Astrocyte (in vitro differentiated cells and primary cell): ENCODE measurements around the gene CSRP2. TPM values are rescaled to one million over a fixed set of nuclear protein-coding genes. Genes with fewer than 3 reads are reported as not detected.

Experiments
- DNase-seq: peaks from one replicate; pipeline ENCODE4 v3.0.0-alpha.2; 2010; ENCODE audit warnings: low read depth
- FAIRE-seq: peaks from 2 replicates; lab custom pipeline; 2011; peaks lifted over from hg19 to GRCh38; lab: Jason Lieb, UNC
- H2AFZ ChIP-seq: 2 replicates; pipeline ENCODE4 v1.6.0; 2012; ENCODE audit warnings: low read depth, low read length, inconsistent platforms
- H3K27ac ChIP-seq: 2 replicates; pipeline ENCODE4 v1.5.1; 2011; ENCODE audit warnings: low read depth, low read length, inconsistent platforms
- H3K27me3 ChIP-seq: 2 replicates; pipeline ENCODE4 v1.6.0; 2011; ENCODE audit warnings: low read length, inconsistent platforms; ENCODE audit not compliant: insufficient read depth
- H3K36me3 ChIP-seq: 2 replicates; pipeline ENCODE4 v1.5.1; 2011; ENCODE audit warnings: low read length, inconsistent platforms; ENCODE audit not compliant: insufficient read depth
- H3K4me1 ChIP-seq: 2 replicates; pipeline ENCODE4 v1.5.1; 2011; ENCODE audit warnings: low read length, inconsistent platforms; ENCODE audit not compliant: insufficient read depth
- H3K4me2 ChIP-seq: 2 replicates; pipeline ENCODE4 v1.6.0; 2012; ENCODE audit warnings: low read length, inconsistent platforms
- H3K4me3 ChIP-seq: 2 replicates; pipeline ENCODE4 v1.5.1; 2011; ENCODE audit warnings: low read depth, mild to moderate bottlenecking, low read length, inconsistent platforms; ENCODE audit not compliant: insufficient read depth
- H3K79me2 ChIP-seq: 2 replicates; pipeline ENCODE4 v1.6.0; 2012; ENCODE audit warnings: mild to moderate bottlenecking, low read length, inconsistent platforms; ENCODE audit not compliant: insufficient read depth
- H3K9ac ChIP-seq: 2 replicates; pipeline ENCODE4 v1.6.0; 2012; ENCODE audit warnings: mild to moderate bottlenecking, low read length, inconsistent platforms
- H3K9me3 ChIP-seq: 2 replicates; pipeline ENCODE4 v1.5.1; 2012; ENCODE audit warnings: low read depth, mild to moderate bottlenecking, low read length, inconsistent platforms; ENCODE audit not compliant: insufficient read depth
- H4K20me1 ChIP-seq: 2 replicates; pipeline ENCODE4 v1.6.0; 2012; ENCODE audit warnings: low read length, inconsistent platforms; ENCODE audit not compliant: insufficient read depth
- H3K27ac Mint-ChIP-seq: one replicate; pipeline ENCODE4 v1.8.0; 2021; ENCODE audit warnings: mild to moderate bottlenecking, mixed read lengths; ENCODE audit not compliant: unreplicated experiment
- H3K27me3 Mint-ChIP-seq: one replicate; pipeline ENCODE4 v1.8.0; 2021; ENCODE audit warnings: low read depth, mixed read lengths; ENCODE audit not compliant: unreplicated experiment
- H3K36me3 Mint-ChIP-seq: one replicate; pipeline ENCODE4 v1.8.0; 2021; ENCODE audit warnings: low read depth, mixed read lengths; ENCODE audit not compliant: unreplicated experiment
- H3K4me1 Mint-ChIP-seq: one replicate; pipeline ENCODE4 v1.8.0; 2021; ENCODE audit warnings: low read depth, mixed read lengths; ENCODE audit not compliant: unreplicated experiment
- H3K4me3 Mint-ChIP-seq: one replicate; pipeline ENCODE4 v1.8.0; 2021; ENCODE audit warnings: mild to moderate bottlenecking, moderate library complexity, mixed read lengths; ENCODE audit not compliant: unreplicated experiment
- H3K9me3 Mint-ChIP-seq: one replicate; pipeline ENCODE4 v1.8.0; 2021; ENCODE audit warnings: mild to moderate bottlenecking, mixed read lengths; ENCODE audit not compliant: unreplicated experiment
- EZH2 ChIP-seq: IDR thresholded peaks from 2 replicates; pipeline ENCODE4 v1.6.1; 2012; ENCODE audit warnings: mild to moderate bottlenecking, low read length, inconsistent platforms; ENCODE audit not compliant: insufficient read depth
- total RNA-seq: library from RNA; stranded (reverse); gene quantifications from 2 replicates; pipeline ENCODE4 v1.2.1, GENCODE V29; 2021
- TF ChIP-seq, protein P1 (sequence below): IDR thresholded peaks from 2 replicates; pipeline ENCODE4 v1.5.1; 2011; ENCODE audit warnings: low read depth, mild to moderate bottlenecking, inconsistent platforms, low read length, moderate library complexity; ENCODE audit not compliant: insufficient read depth

CSRP2 gene
- total RNA-seq, 1 donor from 2014 or later, result 265 TPM

DNA sequence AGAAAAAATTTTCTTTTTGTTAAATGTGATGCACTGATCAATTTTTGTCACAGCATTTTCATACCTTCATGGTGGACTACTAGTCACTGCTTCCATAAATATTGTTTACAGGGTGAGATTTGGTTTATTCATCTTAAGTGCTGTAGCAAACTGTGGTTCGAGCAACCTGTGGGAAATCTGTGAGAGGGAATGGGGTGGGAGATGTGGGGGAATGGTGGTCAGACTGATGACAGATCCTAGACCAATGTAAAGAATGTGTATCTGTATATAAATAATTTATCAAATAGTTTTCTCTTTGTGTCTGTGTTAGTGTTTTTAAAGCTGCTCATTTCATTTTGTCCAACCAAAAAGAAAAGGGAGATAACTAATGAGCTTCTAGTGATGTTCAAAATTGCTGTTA is 26.7 kb downstream of the CSRP2 start:
- no peaks in the 10 kb centered on the region for H3K27me3 Mint-ChIP-seq
- Histone ChIP-seq H4K20me1 (no peaks in the 10 kb centered on the region), H3K4me1 (no peaks in the 10 kb centered on the region), H3K27me3 (no peaks in the 10 kb centered on the region), H3K9ac (no peak overlapping the region), H3K79me2 (peaks cover 3% of the 10 kb centered on the region), H3K27ac (no peak overlapping the region), H2AFZ (no peak overlapping the region), H3K36me3 (peaks cover 28% of the 10 kb centered on the region), H3K9me3 (peaks cover 3% of the 10 kb centered on the region), H3K4me3 (no peak overlapping the region), H3K4me2 (no peak overlapping the region)
- no peak for DNase-seq
- no peak for TF ChIP-seq EZH2
- TF ChIP-seq, protein P1, sequence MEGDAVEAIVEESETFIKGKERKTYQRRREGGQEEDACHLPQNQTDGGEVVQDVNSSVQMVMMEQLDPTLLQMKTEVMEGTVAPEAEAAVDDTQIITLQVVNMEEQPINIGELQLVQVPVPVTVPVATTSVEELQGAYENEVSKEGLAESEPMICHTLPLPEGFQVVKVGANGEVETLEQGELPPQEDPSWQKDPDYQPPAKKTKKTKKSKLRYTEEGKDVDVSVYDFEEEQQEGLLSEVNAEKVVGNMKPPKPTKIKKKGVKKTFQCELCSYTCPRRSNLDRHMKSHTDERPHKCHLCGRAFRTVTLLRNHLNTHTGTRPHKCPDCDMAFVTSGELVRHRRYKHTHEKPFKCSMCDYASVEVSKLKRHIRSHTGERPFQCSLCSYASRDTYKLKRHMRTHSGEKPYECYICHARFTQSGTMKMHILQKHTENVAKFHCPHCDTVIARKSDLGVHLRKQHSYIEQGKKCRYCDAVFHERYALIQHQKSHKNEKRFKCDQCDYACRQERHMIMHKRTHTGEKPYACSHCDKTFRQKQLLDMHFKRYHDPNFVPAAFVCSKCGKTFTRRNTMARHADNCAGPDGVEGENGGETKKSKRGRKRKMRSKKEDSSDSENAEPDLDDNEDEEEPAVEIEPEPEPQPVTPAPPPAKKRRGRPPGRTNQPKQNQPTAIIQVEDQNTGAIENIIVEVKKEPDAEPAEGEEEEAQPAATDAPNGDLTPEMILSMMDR, result no peak
- no peak for FAIRE-seq
- peaks cover 16% of the 10 kb centered on the region for H3K4me1 Mint-ChIP-seq
- no peaks in the 10 kb centered on the region for H3K9me3 Mint-ChIP-seq
- H3K27ac Mint-ChIP-seq, result peak overlapping the region; percentile 44
- H3K4me3 Mint-ChIP-seq, result no peak overlapping the region
- peaks cover 15% of the 10 kb centered on the region for H3K36me3 Mint-ChIP-seq

DNA sequence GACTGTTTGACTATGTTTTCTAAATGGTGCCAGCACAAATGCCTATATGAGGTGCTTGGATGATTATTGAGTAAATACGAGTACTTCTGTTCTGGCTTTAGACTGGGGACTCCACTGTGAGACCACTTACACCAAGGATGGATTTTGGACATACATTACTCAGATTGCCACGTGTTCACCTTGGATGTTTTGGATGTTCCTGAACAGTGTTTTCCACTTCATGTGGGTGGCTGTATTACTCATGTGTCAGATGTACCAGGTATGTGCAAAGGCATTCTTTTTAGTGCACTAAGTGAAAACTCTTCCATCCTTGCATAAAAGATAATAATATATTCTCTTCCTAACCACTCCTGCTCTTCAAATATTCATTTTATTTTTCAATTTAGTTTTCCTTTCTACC is 30.7 kb downstream of the CSRP2 start:
- Histone ChIP-seq H3K36me3 (peaks cover 7% of the 10 kb centered on the region), H2AFZ (no peak overlapping the region), H3K27me3 (no peaks in the 10 kb centered on the region), H3K4me3 (no peak overlapping the region), H3K9ac (no peak overlapping the region), H3K9me3 (no peaks in the 10 kb centered on the region), H3K4me2 (no peak overlapping the region), H3K79me2 (no peaks in the 10 kb centered on the region), H3K27ac (no peak overlapping the region), H4K20me1 (no peaks in the 10 kb centered on the region), H3K4me1 (no peaks in the 10 kb centered on the region)
- TF ChIP-seq EZH2, result no peak
- TF ChIP-seq, protein P1, result no peak
- H3K27me3 Mint-ChIP-seq, result no peaks in the 10 kb centered on the region
- peaks cover 6% of the 10 kb centered on the region for H3K36me3 Mint-ChIP-seq
- DNase-seq (no peak), FAIRE-seq (no peak)
- no peak overlapping the region for H3K4me3 Mint-ChIP-seq
- H3K27ac Mint-ChIP-seq, result no peak overlapping the region
- H3K4me1 Mint-ChIP-seq, result peaks cover 16% of the 10 kb centered on the region
- H3K9me3 Mint-ChIP-seq, result no peaks in the 10 kb centered on the region

DNA sequence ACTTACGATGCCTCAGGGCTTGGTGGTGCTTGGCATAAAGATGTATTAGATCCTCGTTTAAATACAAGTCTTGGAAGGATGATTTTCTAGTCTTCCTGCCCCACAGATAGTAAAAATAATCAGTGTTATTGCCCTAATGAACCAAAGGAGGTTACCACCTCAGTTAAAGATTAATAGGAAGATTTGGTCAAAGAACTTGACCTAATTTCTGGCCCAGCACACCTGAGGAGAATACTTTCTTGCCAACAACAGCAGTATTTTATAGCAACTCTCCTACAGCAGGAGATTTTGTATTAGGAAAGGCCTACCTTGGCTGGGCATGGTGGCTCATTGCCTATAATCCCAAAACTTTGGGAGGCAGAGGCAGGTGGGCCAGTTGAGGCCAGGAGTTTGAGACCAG is 31.6 kb downstream of the CSRP2 start:
- Mint-ChIP-seq H3K36me3 (peaks cover 6% of the 10 kb centered on the region), H3K9me3 (no peaks in the 10 kb centered on the region), H3K4me1 (peaks cover 13% of the 10 kb centered on the region), H3K27me3 (no peaks in the 10 kb centered on the region), H3K4me3 (no peak overlapping the region), H3K27ac (no peak overlapping the region)
- H3K4me2 ChIP-seq, result no peak overlapping the region
- H3K79me2 ChIP-seq, result no peaks in the 10 kb centered on the region
- H3K27ac ChIP-seq, result no peak overlapping the region
- H3K36me3 ChIP-seq, result peaks cover 7% of the 10 kb centered on the region
- H3K9me3 ChIP-seq, result no peaks in the 10 kb centered on the region
- H3K4me3 ChIP-seq, result no peak overlapping the region
- no peak overlapping the region for H2AFZ ChIP-seq
- FAIRE-seq, result no peak
- no peaks in the 10 kb centered on the region for H3K27me3 ChIP-seq
- no peak for DNase-seq
- no peak overlapping the region for H3K9ac ChIP-seq
- H4K20me1 ChIP-seq, result no peaks in the 10 kb centered on the region
- TF ChIP-seq, protein P1, result no peak
- TF ChIP-seq EZH2, result no peak
- no peaks in the 10 kb centered on the region for H3K4me1 ChIP-seq
